Hematopoietic multipotent progenitor cell treated with erythropoietin and hydrocortisone succinate and interleukin-3 and kit ligand, for 15 days (in vitro differentiated cells): Measurements from ENCODE around the gene SPNS3.

Source experiments
- DNase-seq: peaks from one replicate; pipeline ENCODE4 v3.0.0-alpha.2; 2015; ENCODE audit warnings: low spot score

Gene SPNS3

DNA sequence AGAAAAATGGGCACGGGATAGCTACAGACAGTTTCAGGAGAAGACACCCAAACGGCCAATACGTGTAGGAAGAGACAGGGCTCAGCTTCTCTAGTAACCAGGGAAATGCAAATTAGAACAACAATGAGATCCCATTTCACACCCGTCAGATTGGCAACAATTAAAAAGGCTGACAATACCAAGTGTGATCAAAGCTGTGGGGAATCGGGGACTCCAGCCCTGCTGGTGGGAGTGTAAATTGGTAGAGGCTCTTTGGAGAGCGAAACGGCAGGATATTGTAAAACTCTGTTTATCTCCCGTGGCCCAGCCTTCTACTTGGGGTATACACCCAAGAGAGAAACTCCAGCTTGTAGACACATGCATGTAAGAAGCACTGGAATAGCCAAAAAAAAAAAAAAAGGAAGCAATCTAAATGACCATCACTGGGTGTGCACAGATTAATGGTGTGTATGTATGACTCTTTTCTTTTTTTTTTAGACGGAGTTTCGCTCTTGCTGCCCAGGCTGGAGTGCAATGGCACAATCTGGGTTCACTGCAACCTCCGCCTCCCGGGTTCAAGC lies 93.9 kb downstream of the SPNS3 start:
- no peak for DNase-seq

DNA sequence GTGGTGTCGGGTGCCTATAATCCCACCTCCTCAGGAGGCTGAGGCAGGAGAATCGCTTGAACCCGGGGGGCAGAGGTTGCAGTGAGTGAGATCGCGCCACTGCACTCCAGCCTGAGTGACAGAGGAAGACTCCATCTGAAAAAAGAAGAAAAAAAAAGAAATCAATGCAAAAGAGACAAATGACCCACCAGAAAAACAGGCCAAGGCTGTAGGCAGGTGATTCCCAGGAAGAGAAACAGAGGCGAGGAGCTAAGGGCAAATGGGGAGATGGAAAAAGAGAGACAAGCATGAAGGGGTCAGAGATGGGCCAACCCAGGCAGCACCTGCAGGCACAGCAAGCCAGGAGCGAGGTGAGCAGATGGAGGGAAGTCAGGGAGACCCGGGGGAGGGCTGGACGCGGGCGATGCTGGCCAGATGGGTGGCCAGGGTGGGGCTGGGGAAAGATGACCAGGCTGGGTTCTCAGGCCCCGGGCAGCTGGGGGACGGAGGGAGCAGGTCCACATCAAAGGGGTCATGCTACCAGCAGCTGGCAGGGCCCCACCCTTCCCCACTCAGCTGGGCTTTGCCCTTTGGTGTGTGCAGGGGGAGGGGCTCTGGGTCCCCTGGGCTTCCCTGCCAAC lies 95.9 kb downstream of the SPNS3 start:
- no peak for DNase-seq

DNA sequence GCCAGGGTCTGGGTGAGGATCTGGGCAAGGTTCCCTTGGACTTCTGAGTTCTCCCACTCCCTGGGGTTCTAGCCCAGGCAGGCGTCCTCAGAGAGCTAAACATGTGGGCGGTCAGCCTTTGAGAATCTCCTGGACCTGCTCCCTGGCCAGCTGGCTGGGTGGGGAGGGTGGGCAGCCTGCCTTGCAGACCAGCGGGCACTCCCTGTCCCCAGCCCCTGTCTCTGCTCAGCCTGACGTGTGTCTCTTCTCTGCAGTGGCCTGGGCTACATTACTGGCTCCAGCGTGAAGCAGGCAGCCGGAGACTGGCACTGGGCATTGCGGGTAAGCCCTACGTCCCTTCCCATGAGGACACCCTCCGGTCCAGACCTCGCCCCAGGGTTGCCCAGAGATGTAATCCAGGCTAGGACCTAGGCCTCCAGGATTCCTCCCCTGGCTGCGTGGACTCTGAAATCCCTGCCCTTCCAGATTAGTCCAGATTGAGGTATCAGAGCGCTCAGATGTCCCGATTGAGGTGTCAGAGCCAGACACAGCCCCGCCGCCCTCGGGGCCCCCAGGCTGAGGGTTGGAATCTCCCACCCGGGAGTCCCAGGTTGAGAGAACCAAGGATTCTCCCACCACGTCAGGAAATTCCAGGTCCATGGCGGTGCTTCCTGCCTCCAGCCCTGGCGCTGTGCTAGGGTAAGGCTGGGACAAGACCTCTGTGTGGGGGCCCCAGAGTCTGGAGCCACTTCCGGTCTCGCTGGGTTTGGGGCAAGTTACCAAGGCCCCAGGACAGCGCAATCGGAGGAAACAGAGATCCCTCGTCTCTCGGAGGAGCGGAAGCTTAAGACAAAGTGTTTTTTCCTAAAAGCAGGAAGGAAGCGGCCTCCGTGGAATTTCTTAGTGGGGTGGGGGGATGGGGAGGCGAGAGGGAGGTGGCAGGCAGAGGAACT lies 97.3 kb downstream of the SPNS3 start:
- DNase-seq = no peak

DNA sequence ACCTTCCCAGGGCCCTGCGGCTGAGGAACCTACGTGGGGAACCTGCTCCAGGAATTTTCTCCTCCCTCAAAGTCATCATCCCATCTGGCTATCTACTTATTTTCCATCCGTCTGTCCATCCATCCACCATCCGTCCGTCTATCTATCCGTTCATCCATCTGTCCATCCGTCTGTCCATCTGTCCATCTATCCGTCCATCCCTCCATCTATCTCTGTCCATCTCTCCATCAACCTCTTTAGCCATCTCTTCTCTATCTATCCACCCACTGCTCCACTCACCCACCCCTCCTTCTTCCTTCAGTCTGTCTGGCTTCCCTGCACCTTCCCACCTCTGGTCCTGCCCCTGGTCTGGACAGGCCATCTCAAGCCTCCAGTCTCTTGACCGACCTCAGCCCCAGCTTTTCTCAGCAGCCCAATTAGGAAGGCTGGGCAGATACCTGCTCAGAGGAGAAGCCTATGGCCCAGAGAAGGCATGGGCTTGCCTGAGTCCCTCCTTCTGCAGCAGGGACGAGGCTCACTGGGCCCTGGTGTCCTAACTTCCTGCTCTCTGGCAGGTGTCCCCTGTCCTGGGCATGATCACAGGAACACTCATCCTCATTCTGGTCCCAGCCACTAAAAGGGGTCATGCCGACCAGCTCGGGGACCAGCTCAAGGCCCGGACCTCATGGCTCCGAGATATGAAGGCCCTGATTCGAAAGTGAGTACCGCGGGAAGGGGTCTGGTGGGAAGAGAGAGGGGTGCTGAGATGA lies 98.4 kb downstream of the SPNS3 start:
- DNase-seq = no peak

DNA sequence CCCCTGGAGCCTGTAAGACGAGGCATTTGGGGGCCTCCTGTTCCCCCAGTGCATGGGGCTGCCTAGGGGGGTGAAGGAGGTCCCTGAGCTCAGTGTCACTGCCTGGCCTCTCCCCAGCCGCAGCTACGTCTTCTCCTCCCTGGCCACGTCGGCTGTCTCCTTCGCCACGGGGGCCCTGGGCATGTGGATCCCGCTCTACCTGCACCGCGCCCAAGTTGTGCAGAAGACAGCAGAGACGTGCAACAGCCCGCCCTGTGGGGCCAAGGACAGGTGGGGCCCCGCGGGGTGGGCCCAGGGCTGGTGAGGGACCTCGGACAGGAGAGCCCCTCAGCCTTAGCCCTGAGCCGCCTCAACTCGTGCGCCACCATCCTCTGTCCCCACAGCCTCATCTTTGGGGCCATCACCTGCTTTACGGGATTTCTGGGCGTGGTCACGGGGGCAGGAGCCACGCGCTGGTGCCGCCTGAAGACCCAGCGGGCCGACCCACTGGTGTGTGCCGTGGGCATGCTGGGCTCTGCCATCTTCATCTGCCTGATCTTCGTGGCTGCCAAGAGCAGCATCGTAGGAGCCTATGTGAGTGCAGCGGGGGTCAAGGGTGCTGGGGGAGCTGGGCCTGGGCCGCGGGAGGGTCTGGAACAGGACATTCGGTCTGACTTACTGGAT lies 99.3 kb downstream of the SPNS3 start:
- DNase-seq = no peak

DNA sequence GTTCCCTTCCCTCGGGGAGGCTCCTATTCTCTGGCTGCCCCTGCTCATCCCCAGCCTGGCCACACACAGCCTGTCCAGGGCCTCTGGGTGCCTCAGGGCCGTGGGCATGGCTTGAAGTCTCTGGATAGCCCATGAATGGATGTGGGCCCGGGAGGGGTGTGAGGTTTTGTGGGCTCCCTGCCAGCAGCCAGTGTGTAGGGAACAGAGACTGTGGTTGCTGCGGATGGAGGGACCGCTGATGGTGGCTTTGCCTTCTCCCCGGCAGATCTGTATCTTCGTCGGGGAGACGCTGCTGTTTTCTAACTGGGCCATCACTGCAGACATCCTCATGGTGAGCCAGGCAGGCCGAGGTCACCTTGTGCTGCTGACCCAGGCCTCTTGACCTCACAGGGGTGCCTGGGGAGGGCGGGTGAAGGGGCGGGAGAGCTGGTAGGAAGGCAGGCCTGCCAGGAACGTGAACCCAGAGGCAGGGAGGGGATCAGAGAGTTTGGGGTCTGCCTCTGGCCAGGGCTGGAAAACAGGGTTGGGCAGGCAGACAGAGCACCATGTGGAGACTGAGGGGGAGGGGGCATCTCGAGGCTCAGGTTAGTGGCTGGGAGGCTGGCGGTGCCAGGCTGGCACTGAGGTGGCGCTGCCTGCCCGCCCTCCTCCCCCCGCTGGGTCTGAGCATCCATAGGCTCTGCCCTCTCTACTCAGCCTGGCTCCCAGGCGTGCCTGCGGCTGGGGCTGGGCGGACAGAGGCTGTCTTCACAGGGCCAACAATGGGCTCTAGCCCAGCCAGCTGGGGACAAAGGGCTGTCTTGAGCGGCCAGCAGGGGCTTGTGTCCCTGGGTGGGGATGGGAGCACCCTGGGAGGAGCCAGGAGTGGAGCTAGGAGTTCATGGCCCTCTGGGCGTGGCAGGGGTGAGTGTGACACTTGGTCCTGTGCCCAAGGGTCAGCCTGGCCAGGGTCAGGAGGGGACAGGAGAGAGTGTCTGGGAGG lies 100.1 kb downstream of the SPNS3 start:
- no peak for DNase-seq

DNA sequence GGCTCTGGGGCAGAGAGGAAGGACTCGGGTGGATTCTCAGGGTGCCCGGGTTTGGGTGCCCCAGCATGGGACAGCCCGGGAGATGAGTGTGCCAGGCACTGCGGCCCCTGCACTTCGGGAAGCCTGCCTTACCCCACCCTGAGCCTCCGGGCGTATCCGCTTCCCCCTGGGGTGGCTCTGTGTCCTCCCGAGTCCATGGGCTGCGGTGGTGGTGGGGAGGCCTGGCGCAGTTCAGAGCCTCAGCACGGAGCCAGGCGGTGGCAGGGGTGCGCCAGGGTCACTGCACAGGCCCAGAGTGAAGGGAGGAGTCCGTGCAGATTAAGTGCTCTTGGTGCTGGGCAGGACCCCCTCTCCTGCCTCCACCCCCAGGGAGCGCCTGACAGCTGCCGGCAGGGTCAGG lies 100.8 kb downstream of the SPNS3 start:
- DNase-seq = no peak

DNA sequence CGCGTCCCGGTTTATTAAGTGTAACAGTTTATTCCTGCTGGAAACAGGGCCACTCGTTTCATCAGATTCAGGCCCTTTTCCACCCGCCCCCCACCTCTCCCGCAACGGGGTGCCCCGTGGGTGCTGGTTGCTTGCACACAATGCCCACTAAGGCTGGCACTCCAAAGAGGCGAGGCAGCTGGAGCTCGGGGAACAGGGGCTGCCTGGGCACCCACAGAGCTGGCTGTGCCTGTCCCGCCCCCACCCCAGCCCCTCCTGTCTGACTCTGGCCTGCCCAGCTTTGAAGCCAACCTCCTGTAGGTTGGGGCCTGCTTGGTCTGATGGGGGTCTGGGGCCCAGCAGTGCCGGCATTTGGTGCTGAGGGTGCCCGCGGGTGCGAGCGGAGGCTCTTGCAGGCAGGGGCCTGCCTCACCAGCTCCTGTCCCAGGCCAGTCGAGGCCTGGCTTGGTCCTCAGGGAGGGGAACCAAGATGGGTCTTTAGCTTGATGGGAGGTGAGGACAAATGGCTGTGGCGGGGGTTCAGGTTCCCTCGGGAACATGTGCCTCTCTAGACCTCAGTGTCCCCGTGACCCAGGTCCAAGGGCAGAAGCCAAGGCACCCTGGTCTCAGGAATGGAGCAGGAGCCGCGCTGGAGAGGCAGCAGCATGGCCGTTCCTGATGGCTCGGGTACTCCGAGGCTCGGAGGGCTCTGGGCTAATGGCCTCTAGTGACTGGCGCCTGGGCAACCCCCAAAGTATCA lies 101.4 kb downstream of the SPNS3 start:
- no peak for DNase-seq

DNA sequence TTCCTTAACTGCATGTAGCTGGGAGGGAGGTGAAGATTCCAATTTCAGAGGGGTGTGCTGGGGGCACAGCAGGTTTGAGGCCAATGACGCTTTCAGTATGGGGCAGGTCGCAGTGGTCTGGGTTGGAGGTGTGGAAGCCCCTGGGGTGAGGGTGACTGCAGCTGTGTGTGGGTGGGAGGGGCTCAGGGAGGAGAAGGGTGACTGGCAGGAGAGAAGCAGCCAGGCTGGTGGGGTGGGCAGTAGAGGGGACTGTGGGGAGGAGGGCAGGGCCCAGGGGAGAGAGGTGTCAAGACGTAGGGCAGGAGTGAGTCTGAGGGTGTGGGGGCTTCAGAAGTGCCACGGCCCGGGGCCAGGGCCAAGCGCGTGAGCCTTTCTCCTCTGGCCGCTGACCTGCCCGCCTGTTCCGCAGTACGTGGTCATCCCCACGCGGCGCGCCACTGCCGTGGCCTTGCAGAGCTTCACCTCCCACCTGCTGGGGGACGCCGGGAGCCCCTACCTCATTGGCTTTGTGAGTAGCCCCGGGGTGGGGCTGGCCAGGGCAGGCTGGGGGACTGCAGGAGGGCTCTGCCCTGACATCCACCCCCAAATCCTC lies 102.0 kb downstream of the SPNS3 start:
- DNase-seq = no peak

DNA sequence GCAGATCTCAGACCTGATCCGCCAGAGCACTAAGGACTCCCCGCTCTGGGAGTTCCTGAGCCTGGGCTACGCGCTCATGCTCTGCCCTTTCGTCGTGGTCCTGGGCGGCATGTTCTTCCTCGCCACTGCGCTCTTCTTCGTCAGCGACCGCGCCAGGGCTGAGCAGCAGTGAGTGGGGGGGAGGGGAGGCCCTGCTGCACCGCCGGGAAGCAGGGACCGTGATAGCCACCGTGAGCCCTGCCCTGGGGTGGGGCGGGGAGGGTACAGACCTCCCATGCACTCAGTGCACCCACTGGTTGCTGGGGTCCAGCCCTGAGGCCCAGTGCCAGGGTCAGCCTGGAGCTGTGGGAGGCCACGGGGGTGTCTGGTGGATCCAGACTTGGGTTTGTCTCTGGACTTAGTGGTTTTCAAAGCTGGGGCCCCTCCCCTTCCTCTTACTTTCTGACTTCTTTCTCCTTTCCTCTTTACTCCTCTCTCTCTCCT lies 102.6 kb downstream of the SPNS3 start:
- DNase-seq = no peak

DNA sequence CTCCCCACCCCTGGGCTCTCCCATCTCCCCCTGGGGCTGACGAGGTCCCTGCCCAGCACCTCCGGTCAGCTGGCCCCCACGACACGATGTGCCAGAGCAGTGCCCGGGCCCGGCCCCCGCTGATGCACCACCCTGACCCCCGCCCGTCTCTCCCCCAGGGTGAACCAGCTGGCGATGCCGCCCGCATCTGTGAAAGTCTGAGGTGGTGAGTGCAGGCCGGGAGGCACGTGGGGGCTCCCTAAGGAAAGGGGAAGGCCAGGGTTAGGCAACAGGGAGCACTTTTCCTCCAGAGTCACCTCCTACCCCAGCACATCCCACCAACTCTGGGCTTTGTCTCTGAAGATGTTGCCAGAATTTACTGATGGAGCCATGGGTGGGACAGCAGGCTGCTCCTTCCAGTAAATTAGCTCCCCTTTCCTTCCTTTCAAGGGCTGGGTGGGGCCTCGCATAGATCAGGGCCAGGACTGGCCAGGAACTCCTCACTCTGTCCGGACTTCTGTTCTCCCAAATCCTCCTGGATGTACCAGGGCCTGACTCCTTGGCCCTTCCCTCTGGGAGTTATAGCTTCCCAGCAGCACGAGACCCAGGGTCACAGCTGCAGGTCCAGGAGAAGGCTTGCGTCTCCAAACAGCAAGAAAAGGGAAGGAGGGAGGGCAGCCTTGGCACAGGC lies 103.1 kb downstream of the SPNS3 start:
- DNase-seq = no peak
